Upper lobe of right lung (tissue), 1 donor: ENCODE data around the gene CHMP4B. TPM values are rescaled to one million over a fixed set of nuclear protein-coding genes. Genes with fewer than 3 reads are reported as not detected.

Experiments
- total RNA-seq: library from RNA; stranded (reverse); fragmentation: NEBNext Ultra II Directional; extraction: Animal tissue kit (Norgen Biotek cat#: 25700); gene quantifications from one replicate; pipeline ENCODE4 v1.2.1, GENCODE V29; 2021
- donor health status: DM: no; HTN: yes; CAD: no; lungs with severe emphysema.

Gene CHMP4B
- total RNA-seq, 1 donor from 2014 or later, result 86.6 TPM

Other genes starting within 250 kb of the CHMP4B start
- 0.23 TPM for gene C20orf144, start 149.0 kb upstream of the CHMP4B start, total RNA-seq
- gene ACTL10, start 144.4 kb upstream of the CHMP4B start, total RNA-seq, result 1.3 TPM
- 56.2 TPM for gene NECAB3, start 136.9 kb upstream of the CHMP4B start, total RNA-seq
- gene E2F1, start 125.0 kb upstream of the CHMP4B start, total RNA-seq, result 2.4 TPM
- 35.6 TPM for gene PXMP4, start 91.0 kb upstream of the CHMP4B start, total RNA-seq
- gene ZNF341, start 79.4 kb upstream of the CHMP4B start, total RNA-seq, result 4.8 TPM
- gene RALY, start 182.6 kb downstream of the CHMP4B start, total RNA-seq, result 130 TPM